Measurements from ENCODE around the gene PIEZO2. TPM values are rescaled to one million over a fixed set of nuclear protein-coding genes. Genes with fewer than 3 reads are reported as not detected.
"Not testable (repeated sequence)": the region's sequence is repeated elsewhere in the genome, so short reads cannot be mapped to it uniquely, and the experiment has no call there.

The PIEZO2 gene
- total RNA-seq, 1 experiment from 2014 or later, result 3.0 TPM

DNA sequence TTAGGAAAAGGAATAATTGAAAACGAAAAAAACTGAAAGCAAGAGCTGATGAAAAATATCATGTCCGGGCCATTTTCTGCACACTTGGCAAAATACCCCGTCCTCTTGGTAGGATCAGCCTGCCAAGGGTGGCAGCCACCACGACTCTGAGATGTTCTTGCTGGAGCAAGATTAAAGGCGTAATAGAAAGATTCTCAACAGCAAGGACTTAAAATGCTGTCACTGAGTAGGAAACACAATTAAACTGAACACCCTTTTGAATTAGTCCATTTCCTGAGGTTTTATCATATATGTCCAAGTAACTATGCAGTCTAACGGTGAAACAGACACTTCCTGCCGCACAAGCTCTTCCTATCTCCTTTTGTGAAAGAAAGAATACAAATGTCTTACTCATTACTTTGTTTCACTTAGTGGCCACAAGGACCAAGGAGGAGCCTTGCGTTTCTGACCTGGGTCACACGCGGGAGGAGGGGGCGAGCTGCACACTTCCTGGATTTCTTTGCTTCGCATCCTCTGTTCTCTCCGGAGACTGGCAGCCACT, 222.7 kb downstream of the PIEZO2 start:
- DNase-seq, result peak; percentile 43
- no peak overlapping the region for H3K4me3 ChIP-seq (ENCODE audit: insufficient read depth, low read depth, low read length)
- no peaks in the 10 kb centered on the region for H3K36me3 ChIP-seq (replicated peaks; ENCODE audit: control insufficient read depth, insufficient read depth, low read length)
- H3K27me3 ChIP-seq (ENCODE audit: control insufficient read depth, insufficient read depth, low read length), result no peaks in the 10 kb centered on the region

DNA sequence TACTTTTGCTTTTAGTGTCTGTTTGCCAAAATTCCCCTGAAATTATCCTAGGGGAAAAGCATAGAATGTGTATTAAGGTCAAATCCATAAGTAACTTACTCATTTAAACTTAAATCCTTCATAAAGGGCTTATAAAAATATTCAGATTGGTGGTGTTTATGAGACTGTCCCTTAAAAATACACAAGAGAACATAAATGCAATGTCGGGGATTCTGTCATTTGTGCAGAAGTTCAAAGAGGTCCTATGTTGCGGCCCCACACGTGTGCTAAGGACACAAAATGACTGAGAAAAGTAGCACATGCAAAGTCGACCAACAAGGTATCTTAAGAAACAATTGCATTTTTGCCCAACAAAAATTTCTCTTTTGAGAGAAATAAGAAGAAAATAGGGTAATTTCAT, 225.1 kb downstream of the PIEZO2 start:
- DNase-seq, result no peak
- Histone ChIP-seq H3K4me3 (ENCODE audit: insufficient read depth, low read depth, low read length) (no peak overlapping the region), H3K27me3 (ENCODE audit: control insufficient read depth, insufficient read depth, low read length) (no peaks in the 10 kb centered on the region), H3K36me3 (replicated peaks; ENCODE audit: control insufficient read depth, insufficient read depth, low read length) (no peaks in the 10 kb centered on the region)

DNA sequence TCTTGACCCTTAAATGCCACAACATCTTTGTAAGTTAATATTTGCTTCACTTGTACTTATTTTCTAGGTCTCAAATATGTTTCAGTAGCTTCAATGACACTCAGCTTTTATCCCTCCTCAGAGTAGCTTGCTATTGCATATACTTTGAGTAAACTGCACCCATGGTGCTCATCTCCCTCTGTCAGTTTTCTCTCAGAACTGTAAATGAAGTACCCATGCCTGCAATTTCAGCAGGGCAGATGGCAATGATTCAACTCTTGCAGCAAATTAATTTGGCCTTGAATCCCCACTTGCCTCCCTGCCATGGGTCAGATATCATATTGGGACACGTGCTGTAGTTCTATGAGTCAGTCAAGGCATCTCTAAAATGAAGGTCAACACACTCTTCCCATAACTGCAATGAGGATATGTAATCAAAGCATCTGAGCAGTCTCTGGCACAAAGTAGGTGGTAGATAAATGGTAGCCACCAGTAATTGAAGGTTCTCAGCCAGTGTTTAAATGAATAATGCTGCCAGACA, 225.8 kb downstream of the PIEZO2 start:
- Histone ChIP-seq H3K27me3 (ENCODE audit: control insufficient read depth, insufficient read depth, low read length) (no peaks in the 10 kb centered on the region), H3K4me3 (ENCODE audit: insufficient read depth, low read depth, low read length) (no peak overlapping the region), H3K36me3 (replicated peaks; ENCODE audit: control insufficient read depth, insufficient read depth, low read length) (no peaks in the 10 kb centered on the region)
- DNase-seq, result no peak

DNA sequence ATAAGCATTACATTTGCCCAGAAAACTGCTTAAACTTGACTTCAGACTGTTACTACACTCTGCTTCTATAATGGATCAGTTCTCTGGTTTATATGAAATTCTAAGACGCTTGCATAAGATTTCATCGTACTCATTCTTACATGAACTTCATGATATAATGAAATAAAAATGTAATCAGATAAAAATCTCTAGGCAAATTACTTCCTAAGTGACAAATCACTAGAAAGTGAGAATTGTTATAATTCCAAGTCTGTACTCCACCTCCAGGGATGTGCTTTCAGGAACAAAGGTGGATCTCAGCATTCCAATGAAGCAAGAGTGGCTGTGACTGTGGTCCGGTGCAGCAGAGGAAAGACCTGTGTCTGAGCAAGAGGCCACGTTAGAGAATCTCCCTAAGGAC, 226.2 kb downstream of the PIEZO2 start:
- Histone ChIP-seq H3K27me3 (ENCODE audit: control insufficient read depth, insufficient read depth, low read length) (no peaks in the 10 kb centered on the region), H3K36me3 (replicated peaks; ENCODE audit: control insufficient read depth, insufficient read depth, low read length) (no peaks in the 10 kb centered on the region), H3K4me3 (ENCODE audit: insufficient read depth, low read depth, low read length) (no peak overlapping the region)
- no peak for DNase-seq

DNA sequence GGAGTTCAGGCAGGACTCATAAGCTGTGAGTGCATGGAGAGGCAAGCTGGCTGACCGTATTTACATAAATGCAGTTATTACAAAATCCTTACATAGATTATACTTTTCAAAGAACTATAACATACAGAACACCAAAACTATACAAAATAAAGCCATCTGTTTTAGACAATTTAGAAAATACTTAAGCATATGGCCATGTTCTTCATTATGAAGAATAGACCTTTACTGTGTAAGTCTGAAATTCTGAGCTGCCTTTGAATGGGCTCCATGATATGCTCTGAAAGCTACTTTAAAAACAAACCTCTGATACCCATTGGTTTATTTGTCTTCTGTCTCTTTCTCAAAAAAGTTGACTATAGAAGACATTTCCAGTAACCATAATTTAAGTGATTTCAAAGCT, 226.7 kb downstream of the PIEZO2 start:
- not testable (repeated sequence) for H3K4me3 ChIP-seq (ENCODE audit: insufficient read depth, low read depth, low read length); DNase-seq; H3K27me3 ChIP-seq (ENCODE audit: control insufficient read depth, insufficient read depth, low read length); H3K36me3 ChIP-seq (replicated peaks; ENCODE audit: control insufficient read depth, insufficient read depth, low read length)

DNA sequence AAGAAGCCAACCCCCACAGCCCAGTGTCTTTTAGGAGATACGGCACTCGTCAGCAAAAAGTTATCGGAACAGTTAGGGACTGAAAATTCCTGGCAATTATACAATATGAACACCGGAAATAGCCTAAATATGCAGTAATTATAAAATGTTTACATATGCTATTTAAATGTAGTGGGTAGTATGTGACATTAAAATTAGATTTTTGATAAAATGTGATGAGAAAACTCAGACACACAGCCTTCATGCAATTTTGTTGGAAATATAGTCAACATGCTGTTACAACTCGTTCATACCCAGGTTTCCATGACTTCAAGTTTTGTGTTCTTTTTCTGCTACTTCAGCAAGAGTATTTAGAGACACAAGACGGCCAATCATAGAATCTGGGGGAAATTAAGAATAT, 229.1 kb downstream of the PIEZO2 start:
- not testable (repeated sequence) for H3K27me3 ChIP-seq (ENCODE audit: control insufficient read depth, insufficient read depth, low read length)

DNA sequence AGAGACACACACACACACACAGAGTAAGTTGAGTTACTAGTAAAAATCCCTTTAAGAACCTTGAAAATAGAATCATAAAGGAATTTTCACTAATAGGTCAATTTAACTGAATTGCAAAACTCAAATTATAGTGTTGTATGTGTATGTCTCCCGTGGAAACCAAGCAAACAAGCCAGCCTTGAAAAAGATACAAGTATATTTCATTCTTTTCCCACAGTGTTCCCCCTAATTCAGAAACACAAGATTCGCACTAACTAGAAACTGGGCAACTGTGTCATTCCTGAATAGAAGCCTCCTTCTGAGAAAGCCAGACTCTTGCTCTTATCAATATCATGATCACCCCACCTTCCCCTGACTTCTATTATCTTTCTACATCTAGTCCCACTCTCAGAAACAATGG, 229.5 kb downstream of the PIEZO2 start:
- Histone ChIP-seq H3K36me3 (replicated peaks; ENCODE audit: control insufficient read depth, insufficient read depth, low read length) (no peaks in the 10 kb centered on the region), H3K27me3 (ENCODE audit: control insufficient read depth, insufficient read depth, low read length) (no peaks in the 10 kb centered on the region), H3K4me3 (ENCODE audit: insufficient read depth, low read depth, low read length) (no peak overlapping the region)
- no peak for DNase-seq

More for the DNA sequence above, 229.1 kb downstream of the PIEZO2 start:
- not testable (repeated sequence) for H3K36me3 ChIP-seq (replicated peaks; ENCODE audit: control insufficient read depth, insufficient read depth, low read length); DNase-seq; H3K4me3 ChIP-seq (ENCODE audit: insufficient read depth, low read depth, low read length)

DNA sequence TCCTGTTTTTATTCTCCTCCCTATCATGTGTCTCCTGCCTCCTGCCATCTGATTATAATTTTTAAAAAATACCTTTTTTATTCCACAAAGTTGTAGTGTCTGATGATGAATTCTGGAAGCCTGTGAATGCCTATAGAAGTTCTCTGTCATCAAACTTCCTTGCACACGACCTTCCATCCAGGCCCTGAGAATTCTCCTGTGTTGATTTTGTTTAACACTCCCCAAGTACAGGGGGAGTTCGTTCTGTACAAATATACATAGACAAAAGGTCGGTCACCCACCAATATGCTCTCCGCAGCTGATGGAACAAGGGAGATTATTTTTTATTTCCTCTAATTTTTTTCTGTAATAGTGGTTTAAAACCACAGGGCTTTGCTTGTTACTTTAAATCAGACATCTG, 232.5 kb downstream of the PIEZO2 start:
- H3K36me3 ChIP-seq (replicated peaks; ENCODE audit: control insufficient read depth, insufficient read depth, low read length), result no peaks in the 10 kb centered on the region
- H3K27me3 ChIP-seq (ENCODE audit: control insufficient read depth, insufficient read depth, low read length), result no peaks in the 10 kb centered on the region
- no peak for DNase-seq
- H3K4me3 ChIP-seq (ENCODE audit: insufficient read depth, low read depth, low read length), result no peak overlapping the region

DNA sequence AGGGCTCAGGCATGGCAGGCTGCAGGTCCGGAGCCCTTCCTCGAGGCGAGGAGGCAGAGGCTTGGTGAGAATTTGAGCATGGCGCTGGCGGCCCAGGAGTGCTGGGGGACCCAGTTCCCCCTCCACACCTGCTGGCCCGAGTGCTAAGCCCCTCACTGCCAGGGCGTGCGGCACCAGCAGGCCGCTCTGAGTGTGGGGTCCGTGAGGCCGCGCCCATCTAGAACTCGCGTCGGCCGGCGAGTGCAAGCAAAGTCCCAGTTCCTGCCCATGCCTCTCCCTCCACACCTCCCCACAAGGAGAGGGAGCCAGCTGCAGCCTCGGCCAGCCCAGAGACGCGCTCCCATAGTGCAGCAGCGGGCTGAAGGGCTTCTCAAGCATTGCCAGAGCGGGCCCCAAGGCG, 233.0 kb downstream of the PIEZO2 start:
- H3K36me3 ChIP-seq (replicated peaks; ENCODE audit: control insufficient read depth, insufficient read depth, low read length), result no peaks in the 10 kb centered on the region
- no peaks in the 10 kb centered on the region for H3K27me3 ChIP-seq (ENCODE audit: control insufficient read depth, insufficient read depth, low read length)
- DNase-seq, result no peak
- H3K4me3 ChIP-seq (ENCODE audit: insufficient read depth, low read depth, low read length), result no peak overlapping the region

DNA sequence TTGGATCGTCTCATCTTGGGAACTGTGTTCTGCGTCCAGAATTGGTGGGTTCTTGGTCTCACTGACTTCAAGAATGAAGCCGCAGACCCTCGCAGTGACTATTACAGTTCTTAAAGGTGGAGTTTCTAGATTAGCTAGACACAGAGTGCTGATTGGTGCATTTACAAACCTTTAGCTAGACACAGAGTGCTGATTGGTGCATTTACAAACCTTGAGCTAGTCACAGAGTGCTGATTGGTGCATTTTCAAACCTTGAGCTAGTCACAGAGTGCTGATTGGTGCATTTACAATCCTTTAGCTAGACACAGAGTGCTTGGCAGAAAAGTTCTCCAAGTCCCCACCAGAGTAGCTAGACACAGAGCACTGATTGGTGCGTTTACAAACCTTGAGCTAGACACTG, 233.6 kb downstream of the PIEZO2 start:
- not testable (repeated sequence) for DNase-seq; H3K27me3 ChIP-seq (ENCODE audit: control insufficient read depth, insufficient read depth, low read length); H3K4me3 ChIP-seq (ENCODE audit: insufficient read depth, low read depth, low read length); H3K36me3 ChIP-seq (replicated peaks; ENCODE audit: control insufficient read depth, insufficient read depth, low read length)

DNA sequence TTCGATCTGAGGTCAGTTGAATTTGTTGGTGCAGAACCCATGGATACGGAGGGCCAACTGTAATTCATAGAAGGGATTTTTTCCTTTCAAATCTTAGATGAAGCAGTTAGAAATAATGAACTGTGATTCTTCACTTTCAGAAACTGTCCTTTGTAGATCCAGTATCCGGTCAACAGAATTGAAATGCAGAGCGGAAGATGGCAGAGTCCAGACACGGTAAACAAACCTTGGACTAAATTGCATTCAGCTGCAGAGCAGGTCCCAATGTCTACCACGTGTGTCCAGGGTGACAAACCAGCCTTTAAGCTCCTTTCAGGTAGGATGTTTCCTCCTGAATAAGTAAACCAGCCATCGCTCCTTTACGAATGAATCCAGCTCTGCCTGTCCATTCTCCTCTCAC, 234.8 kb downstream of the PIEZO2 start:
- DNase-seq; H3K4me3 ChIP-seq (ENCODE audit: insufficient read depth, low read depth, low read length); H3K36me3 ChIP-seq (replicated peaks; ENCODE audit: control insufficient read depth, insufficient read depth, low read length); H3K27me3 ChIP-seq (ENCODE audit: control insufficient read depth, insufficient read depth, low read length): not testable (repeated sequence)

DNA sequence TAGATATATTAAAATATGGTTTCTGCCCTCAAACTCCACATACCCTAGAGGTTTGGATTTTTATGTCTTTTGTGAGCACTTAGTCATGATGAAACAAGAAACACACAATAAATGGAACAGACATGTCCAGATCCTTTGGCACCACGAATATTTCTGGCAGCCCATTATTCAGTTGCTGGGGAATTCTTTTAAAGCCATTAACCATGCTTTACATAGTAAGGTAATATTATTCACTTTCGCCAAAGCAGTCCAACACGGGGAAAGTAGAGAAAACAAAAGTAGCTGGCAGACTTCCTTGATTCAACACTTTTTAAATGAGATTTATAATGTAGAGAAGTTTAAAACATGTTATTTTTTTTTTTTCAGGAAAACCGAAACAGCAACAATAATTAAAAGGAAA, 235.4 kb downstream of the PIEZO2 start:
- DNase-seq, result no peak
- no peak overlapping the region for H3K4me3 ChIP-seq (ENCODE audit: insufficient read depth, low read depth, low read length)
- H3K36me3 ChIP-seq (replicated peaks; ENCODE audit: control insufficient read depth, insufficient read depth, low read length), result no peaks in the 10 kb centered on the region
- no peaks in the 10 kb centered on the region for H3K27me3 ChIP-seq (ENCODE audit: control insufficient read depth, insufficient read depth, low read length)

DNA sequence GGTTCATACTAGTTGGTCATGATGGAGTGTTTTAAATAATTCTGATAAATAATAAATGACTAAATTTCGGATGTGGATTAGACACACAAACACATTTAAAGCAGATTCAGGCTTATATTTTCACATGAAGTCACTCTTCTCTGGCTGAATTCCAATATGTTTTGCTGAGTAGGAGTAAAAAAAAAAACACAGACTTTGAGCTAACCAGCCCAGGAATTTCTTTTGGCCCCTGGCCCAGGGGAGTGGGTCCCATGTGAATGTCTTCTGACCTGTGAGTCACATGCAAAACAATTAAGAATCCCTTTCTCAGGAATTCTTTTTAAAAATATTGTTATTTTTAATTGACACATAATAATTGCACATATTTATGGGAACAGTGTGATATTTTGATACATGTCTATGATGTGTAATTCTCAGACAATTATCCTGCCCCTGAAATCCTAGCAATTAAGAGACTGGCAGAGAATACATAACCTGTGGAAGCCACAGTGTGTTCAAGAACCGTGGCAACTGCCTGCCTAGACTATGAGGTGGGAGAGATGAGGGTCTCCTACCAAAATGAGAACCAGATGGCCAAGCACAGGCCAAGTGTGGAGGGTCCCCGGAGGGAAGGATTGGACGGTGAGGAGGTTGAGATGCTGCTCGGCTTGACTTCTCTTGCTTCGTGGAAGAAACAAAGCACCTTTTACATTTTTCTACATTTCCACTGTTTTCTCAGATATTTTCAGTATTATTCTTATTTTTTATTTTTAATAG, 236.4 kb downstream of the PIEZO2 start:
- Histone ChIP-seq H3K27me3 (ENCODE audit: control insufficient read depth, insufficient read depth, low read length) (no peaks in the 10 kb centered on the region), H3K4me3 (ENCODE audit: insufficient read depth, low read depth, low read length) (no peak overlapping the region), H3K36me3 (replicated peaks; ENCODE audit: control insufficient read depth, insufficient read depth, low read length) (no peaks in the 10 kb centered on the region)
- DNase-seq, result no peak

DNA sequence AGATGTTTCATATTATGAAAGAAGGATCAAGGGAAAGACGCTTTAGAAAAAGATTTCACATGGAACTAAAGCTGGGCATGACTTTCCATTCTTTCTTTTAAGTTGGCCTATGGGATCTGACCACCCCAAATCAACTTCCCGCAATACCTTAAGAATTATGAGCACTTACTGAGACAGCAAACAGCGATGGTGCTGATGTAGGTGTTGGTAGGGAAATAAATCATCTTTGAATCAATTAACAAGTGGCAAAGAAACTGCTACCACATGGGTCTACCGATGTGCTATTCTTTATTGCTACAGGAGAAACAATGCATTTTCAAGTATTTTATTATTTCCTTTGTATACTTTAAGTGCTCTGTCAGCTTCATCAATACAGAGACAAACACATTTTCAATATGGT, 239.6 kb downstream of the PIEZO2 start:
- H3K4me3 ChIP-seq (ENCODE audit: insufficient read depth, low read depth, low read length), result no peak overlapping the region
- H3K27me3 ChIP-seq (ENCODE audit: control insufficient read depth, insufficient read depth, low read length), result no peaks in the 10 kb centered on the region
- no peak for DNase-seq
- H3K36me3 ChIP-seq (replicated peaks; ENCODE audit: control insufficient read depth, insufficient read depth, low read length), result no peaks in the 10 kb centered on the region

DNA sequence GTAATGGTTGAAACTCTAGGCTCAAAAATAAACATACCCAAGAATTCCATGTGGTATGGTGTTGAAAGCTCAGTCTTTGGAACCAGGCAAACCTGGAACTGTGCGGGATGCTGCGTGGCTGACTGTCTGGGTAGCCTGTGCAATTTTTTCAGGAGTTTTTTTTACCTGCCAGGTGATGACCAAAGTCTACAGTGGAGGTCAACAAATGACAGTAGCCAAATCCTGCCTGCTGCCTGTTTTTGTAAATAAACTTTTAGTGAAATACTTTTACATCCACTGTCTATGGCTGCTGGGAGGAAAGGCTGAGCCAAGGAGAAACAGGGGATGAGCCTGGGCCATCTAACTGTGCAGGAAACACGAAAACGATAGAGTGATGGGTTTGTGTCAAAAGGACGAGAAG, 240.6 kb downstream of the PIEZO2 start:
- H3K36me3 ChIP-seq (replicated peaks; ENCODE audit: control insufficient read depth, insufficient read depth, low read length), result no peaks in the 10 kb centered on the region
- no peak for DNase-seq
- no peaks in the 10 kb centered on the region for H3K27me3 ChIP-seq (ENCODE audit: control insufficient read depth, insufficient read depth, low read length)
- H3K4me3 ChIP-seq (ENCODE audit: insufficient read depth, low read depth, low read length), result no peak overlapping the region

Measured in H7 (cell line).